DND-41 (cell line): ENCODE measurements around the gene GTSF1L.

ENCODE experiments used
- CTCF ChIP-seq: IDR thresholded peaks from 2 replicates; pipeline ENCODE4 v1.5.1; 2012; ENCODE audit warnings: borderline replicate concordance, low read length, moderate library complexity, mild to moderate bottlenecking; ENCODE audit not compliant: poor library complexity, severe bottlenecking; ENCODE audit errors: extremely low read depth
- EZH2 ChIP-seq: IDR thresholded peaks from 3 replicates; pipeline ENCODE4 v1.6.1; 2012; ENCODE audit warnings: borderline replicate concordance, low read depth, mild to moderate bottlenecking, moderate library complexity, low read length, inconsistent platforms; ENCODE audit not compliant: severe bottlenecking

- TF ChIP-seq CTCF: no peak
- no peak for TF ChIP-seq EZH2
Observed at GRCh38 chr20:43737925-43738324, 11.1 kb upstream of the GTSF1L start.
